ENCODE results near the gene SEMA5A. TPM values are rescaled to one million over a fixed set of nuclear protein-coding genes. Genes with fewer than 3 reads are reported as not detected.

Gene SEMA5A
- total RNA-seq, 2 experiments from 2014 or later, result 0.12 TPM

DNA sequence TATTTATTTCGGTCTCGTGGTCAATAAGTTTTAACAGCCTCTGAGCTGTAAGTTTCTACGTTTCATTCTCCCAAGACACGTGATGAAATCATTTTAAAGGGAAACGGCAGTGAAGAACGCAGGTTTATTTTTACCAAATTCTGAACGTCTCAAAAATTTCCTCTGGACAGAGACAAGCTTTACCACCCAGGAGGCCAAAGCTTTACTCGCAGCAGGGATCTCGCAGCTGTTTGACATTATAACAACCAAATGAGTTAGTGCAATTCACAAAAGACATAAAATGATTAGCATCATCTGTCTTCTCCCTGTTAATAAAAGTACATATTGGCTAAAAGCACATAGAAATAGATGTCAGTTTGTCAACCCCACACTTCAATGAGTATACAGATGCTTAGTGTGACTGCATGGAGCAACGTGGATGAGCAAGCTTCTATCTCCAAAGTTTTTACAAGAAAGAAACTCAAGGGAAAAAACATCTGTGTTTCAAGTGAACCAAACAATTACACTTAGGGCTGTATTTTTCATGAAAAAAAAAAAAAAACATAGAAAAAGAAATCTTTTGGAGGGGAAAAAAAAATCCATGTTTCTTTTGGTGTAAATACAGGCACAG, 2.5 kb downstream of the SEMA5A start:
- CTCF ChIA-PET, result interaction anchor here (0.7 to 0.9 kb wide), 2 partner anchors 220 to 782 kb away, joined by 3 read pairs; no protein-coding TSS in a partner anchor
- H3K36me3 Mint-ChIP-seq (ENCODE audit: low read depth), result peaks cover 2% of the 10 kb centered on the region

GRCh38 chr5:9540791-9541190, 5.1 kb downstream of the SEMA5A start:
- no peak overlapping the region for H3K4me3 Mint-ChIP-seq
- peaks cover 19% of the 10 kb centered on the region for H3K27me3 Mint-ChIP-seq
- peaks cover 4% of the 10 kb centered on the region for H3K4me1 Mint-ChIP-seq
- no peak for DNase-seq
- H3K27ac Mint-ChIP-seq, result no peak overlapping the region
- H3K36me3 Mint-ChIP-seq (ENCODE audit: low read depth), result peaks cover 2% of the 10 kb centered on the region
- CTCF ChIA-PET, result no interaction called here
- H3K9me3 Mint-ChIP-seq, result no peaks in the 10 kb centered on the region
- POLR2A ChIA-PET, result no interaction called here

More for the DNA sequence above, 2.5 kb downstream of the SEMA5A start:
- Mint-ChIP-seq H3K9me3 (no peaks in the 10 kb centered on the region), H3K27me3 (peaks cover 28% of the 10 kb centered on the region), H3K4me1 (peaks cover 4% of the 10 kb centered on the region), H3K27ac (no peak overlapping the region), H3K4me3 (no peak overlapping the region)
- POLR2A ChIA-PET, result no interaction called here
- DNase-seq, result no peak

- Mint-ChIP-seq H3K9me3 (no peaks in the 10 kb centered on the region), H3K4me3 (no peak overlapping the region), H3K27me3 (peaks cover 7% of the 10 kb centered on the region), H3K27ac (no peak overlapping the region), H3K4me1 (no peaks in the 10 kb centered on the region), H3K36me3 (ENCODE audit: low read depth) (no peaks in the 10 kb centered on the region)
- POLR2A ChIA-PET, result no interaction called here
- DNase-seq, result no peak
- CTCF ChIA-PET, result no interaction called here
Observed at GRCh38 chr5:9538504-9538903, 7.4 kb downstream of the SEMA5A start.

- H3K4me1 Mint-ChIP-seq, result no peaks in the 10 kb centered on the region
- H3K4me3 Mint-ChIP-seq, result no peak overlapping the region
- no peaks in the 10 kb centered on the region for H3K27me3 Mint-ChIP-seq
- POLR2A ChIA-PET, result no interaction called here
- CTCF ChIA-PET, result no interaction called here
- H3K27ac Mint-ChIP-seq, result no peak overlapping the region
- DNase-seq, result no peak
- no peaks in the 10 kb centered on the region for H3K36me3 Mint-ChIP-seq (ENCODE audit: low read depth)
- H3K9me3 Mint-ChIP-seq, result no peaks in the 10 kb centered on the region
Observed at GRCh38 chr5:9537223-9538141, 8.4 kb downstream of the SEMA5A start.

GRCh38 chr5:9536717-9537116, 9.2 kb downstream of the SEMA5A start:
- DNase-seq, result no peak
- Mint-ChIP-seq H3K27ac (no peak overlapping the region), H3K4me1 (no peaks in the 10 kb centered on the region), H3K4me3 (no peak overlapping the region), H3K27me3 (no peaks in the 10 kb centered on the region), H3K36me3 (ENCODE audit: low read depth) (no peaks in the 10 kb centered on the region), H3K9me3 (no peaks in the 10 kb centered on the region)
- POLR2A ChIA-PET, result interaction anchor here (0.5 kb wide), 1 partner anchor 37 kb away, joined by 3 read pairs; no protein-coding TSS in a partner anchor
- CTCF ChIA-PET, result no interaction called here

GRCh38 chr5:9534881-9535517, 10.9 kb downstream of the SEMA5A start:
- Mint-ChIP-seq H3K4me3 (no peak overlapping the region), H3K9me3 (no peaks in the 10 kb centered on the region), H3K27ac (no peak overlapping the region), H3K36me3 (ENCODE audit: low read depth) (no peaks in the 10 kb centered on the region), H3K27me3 (no peaks in the 10 kb centered on the region), H3K4me1 (no peaks in the 10 kb centered on the region)
- DNase-seq, result no peak
- ChIA-PET POLR2A (no interaction called here), CTCF (no interaction called here)

DNA sequence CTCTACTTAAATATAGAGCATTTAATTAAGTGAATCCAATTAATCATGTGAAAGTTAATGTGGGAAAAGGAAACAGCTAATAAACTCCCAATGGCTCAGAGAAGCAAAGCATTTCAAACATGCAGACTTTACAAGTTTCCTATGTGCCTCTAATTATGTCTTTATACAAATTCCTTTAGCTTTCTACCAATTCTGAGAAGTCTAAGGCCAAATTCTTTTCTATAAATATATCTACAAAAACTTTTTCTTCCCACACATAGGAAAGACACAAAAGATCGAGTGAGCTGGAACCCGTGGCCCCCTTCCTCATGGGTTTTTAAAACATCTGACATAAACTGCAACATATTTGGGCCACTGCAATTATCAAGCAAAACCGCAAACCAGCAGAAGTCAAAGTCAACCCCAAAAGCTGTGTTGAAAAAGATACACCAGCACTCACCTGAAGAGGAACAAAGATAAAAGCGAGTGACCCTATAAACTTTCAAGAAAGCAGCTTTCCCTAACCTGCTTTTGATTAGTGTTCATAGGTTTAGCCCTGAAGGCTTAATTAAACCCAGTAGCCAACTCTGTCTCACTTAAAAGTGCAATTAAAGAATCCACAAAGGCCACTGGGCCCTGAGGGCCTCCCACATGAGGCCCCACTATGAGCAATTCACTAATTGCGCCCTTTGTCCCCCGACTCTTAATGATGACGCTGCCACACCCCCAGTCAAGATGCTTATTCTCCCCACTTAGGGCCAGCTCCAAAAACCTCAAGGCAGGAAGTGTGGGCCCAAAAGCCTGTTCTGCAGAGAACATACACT, 12.1 kb downstream of the SEMA5A start:
- Mint-ChIP-seq H3K27ac (no peak overlapping the region), H3K4me1 (no peaks in the 10 kb centered on the region), H3K4me3 (no peak overlapping the region), H3K36me3 (ENCODE audit: low read depth) (no peaks in the 10 kb centered on the region), H3K9me3 (no peaks in the 10 kb centered on the region), H3K27me3 (no peaks in the 10 kb centered on the region)
- no peak for DNase-seq
- ChIA-PET POLR2A (no interaction called here), CTCF (no interaction called here)

- no peaks in the 10 kb centered on the region for H3K36me3 Mint-ChIP-seq (ENCODE audit: low read depth)
- ChIA-PET POLR2A (no interaction called here), CTCF (no interaction called here)
- H3K4me1 Mint-ChIP-seq, result no peaks in the 10 kb centered on the region
- no peak overlapping the region for H3K4me3 Mint-ChIP-seq
- no peaks in the 10 kb centered on the region for H3K27me3 Mint-ChIP-seq
- H3K27ac Mint-ChIP-seq, result no peak overlapping the region
- no peak for DNase-seq
- H3K9me3 Mint-ChIP-seq, result no peaks in the 10 kb centered on the region
Observed at GRCh38 chr5:9533096-9533495, 12.8 kb downstream of the SEMA5A start.

DNA sequence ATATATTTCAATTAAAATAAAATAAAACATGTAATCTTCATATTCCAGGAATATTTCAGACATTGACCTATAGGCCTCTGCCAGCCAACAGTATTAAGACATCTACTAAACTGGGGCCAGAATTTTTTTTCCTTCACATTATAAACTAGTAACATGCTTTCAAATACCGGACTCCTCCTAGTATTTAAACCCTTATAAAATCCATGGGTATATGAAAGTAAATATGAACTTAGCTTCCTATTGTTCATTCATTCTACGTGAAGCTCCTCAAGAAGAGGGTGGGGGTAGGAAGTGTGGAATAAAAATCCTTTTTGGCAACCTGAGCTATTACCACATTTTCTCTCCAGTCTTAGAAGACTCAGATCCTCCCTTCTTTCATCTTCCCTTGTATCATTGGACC, 16.4 kb downstream of the SEMA5A start:
- H3K27me3 Mint-ChIP-seq, result no peaks in the 10 kb centered on the region
- CTCF ChIA-PET, result no interaction called here
- no peaks in the 10 kb centered on the region for H3K36me3 Mint-ChIP-seq (ENCODE audit: low read depth)

DNA sequence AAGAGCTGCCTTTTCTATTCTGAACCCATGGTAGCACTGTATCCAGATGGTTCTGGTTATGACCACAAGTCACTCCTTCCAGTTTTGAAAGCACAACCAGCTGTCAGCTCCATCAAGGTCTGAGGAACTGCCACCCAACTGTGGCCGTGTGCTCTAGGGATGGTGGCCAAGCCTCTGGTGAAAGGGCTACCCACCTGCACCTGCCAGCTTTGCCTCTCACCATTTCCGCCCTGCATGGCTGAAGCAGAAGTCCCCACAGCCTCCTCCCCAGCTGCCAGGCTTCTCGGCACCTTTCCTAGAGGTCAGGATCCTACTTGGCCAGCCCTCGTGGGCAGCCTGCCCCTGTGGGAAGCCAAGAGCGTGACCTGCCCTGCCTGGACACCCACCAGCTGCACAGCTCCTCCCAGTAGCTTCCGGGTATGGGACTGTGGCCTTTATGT, 16.8 kb downstream of the SEMA5A start:
- Mint-ChIP-seq H3K27ac (no peak overlapping the region), H3K27me3 (no peaks in the 10 kb centered on the region), H3K9me3 (no peaks in the 10 kb centered on the region), H3K4me3 (no peak overlapping the region), H3K4me1 (no peaks in the 10 kb centered on the region), H3K36me3 (ENCODE audit: low read depth) (no peaks in the 10 kb centered on the region)
- ChIA-PET CTCF (no interaction called here), POLR2A (no interaction called here)
- DNase-seq, result no peak

More for the DNA sequence above, 16.4 kb downstream of the SEMA5A start:
- Mint-ChIP-seq H3K27ac (no peak overlapping the region), H3K4me1 (no peaks in the 10 kb centered on the region), H3K4me3 (no peak overlapping the region), H3K9me3 (no peaks in the 10 kb centered on the region)
- POLR2A ChIA-PET, result no interaction called here
- DNase-seq, result no peak

GRCh38 chr5:9524941-9525340, 20.9 kb downstream of the SEMA5A start:
- no peak overlapping the region for H3K27ac Mint-ChIP-seq
- no peak for DNase-seq
- CTCF ChIA-PET, result no interaction called here
- H3K27me3 Mint-ChIP-seq, result no peaks in the 10 kb centered on the region
- no peaks in the 10 kb centered on the region for H3K36me3 Mint-ChIP-seq (ENCODE audit: low read depth)
- POLR2A ChIA-PET, result no interaction called here
- no peaks in the 10 kb centered on the region for H3K9me3 Mint-ChIP-seq
- H3K4me3 Mint-ChIP-seq, result no peak overlapping the region
- no peaks in the 10 kb centered on the region for H3K4me1 Mint-ChIP-seq

DNA sequence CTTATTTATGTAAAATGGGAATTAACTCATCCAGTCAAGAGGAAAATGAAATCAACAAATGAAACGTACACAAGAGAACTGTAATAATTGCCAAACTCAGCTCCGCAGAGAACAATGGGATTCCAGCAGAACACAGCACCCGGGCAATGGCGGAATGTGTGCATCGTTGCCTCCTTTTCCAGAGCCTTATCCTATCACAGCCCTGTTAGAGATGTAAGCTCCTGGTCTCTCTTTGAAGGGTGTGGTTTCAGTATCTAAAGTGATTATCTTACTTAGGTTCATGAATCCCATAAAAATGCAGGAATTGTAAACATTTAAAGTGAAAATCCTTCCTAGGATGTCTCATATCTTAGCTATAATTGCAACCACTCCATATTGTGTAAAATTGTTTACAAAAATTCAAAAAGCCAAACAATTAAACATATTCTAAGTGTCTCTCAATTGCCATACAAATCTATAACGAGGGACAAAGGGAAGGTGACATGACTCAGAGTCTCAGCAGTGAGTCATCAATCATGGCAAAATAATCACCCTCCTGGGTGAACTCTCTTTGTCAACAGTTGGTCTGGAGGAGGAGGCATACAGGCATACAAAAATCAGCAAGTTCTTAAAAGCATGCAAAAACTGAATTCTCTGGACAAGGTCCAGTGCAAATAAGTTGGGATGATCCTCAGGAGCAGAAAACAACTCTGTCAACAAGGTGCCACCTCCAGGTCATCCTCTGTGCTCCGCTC, 22.6 kb downstream of the SEMA5A start:
- Mint-ChIP-seq H3K27ac (no peak overlapping the region), H3K4me3 (no peak overlapping the region), H3K36me3 (ENCODE audit: low read depth) (no peaks in the 10 kb centered on the region), H3K27me3 (no peaks in the 10 kb centered on the region), H3K9me3 (no peaks in the 10 kb centered on the region), H3K4me1 (no peaks in the 10 kb centered on the region)
- ChIA-PET POLR2A (no interaction called here), CTCF (no interaction called here)
- no peak for DNase-seq
